Activated CD4-positive, alpha-beta T cell treated with anti-CD3 and anti-CD28 coated beads, Interleukin-2, amount 10 ng/mL, durations not matched to agents 7 days and 5 days (primary cell): Measurements from ENCODE around the gene SLC6A13. TPM values are rescaled to one million over a fixed set of nuclear protein-coding genes. Genes with fewer than 3 reads are reported as not detected.
"Not testable (repeated sequence)": the region's sequence is repeated elsewhere in the genome, so short reads cannot be mapped to it uniquely, and the experiment has no call there.

Experiments
- CTCF ChIA-PET: fragments of 350-600 bp; sonication (Branson Sonifier 250); formaldehyde crosslinking; loops from one replicate; lab custom pipeline; 2021; ENCODE audit warnings: antibody characterized with exemption; lab: Charles Lee
- POLR2A ChIA-PET: fragments of 350-600 bp; sonication (Branson Sonifier 250); formaldehyde crosslinking; loops from one replicate; lab custom pipeline; 2021; ENCODE audit warnings: antibody characterized with exemption; lab: Charles Lee
- DNase-seq: peaks from one replicate; pipeline ENCODE4 v3.0.0-alpha.2; 2020
- H3K27ac Mint-ChIP-seq: one replicate; pipeline ENCODE4 v1.8.0; 2021; ENCODE audit warnings: mild to moderate bottlenecking, moderate library complexity, mixed read lengths
- H3K27me3 Mint-ChIP-seq: one replicate; pipeline ENCODE4 v1.8.0; 2021; ENCODE audit warnings: mixed read lengths
- H3K36me3 Mint-ChIP-seq: one replicate; pipeline ENCODE4 v1.8.0; 2021; ENCODE audit warnings: low read depth, mixed read lengths
- H3K4me1 Mint-ChIP-seq: one replicate; pipeline ENCODE4 v1.8.0; 2021; ENCODE audit warnings: mixed read lengths
- H3K4me3 Mint-ChIP-seq: one replicate; pipeline ENCODE4 v1.8.0; 2021; ENCODE audit warnings: mild to moderate bottlenecking, moderate library complexity, mixed read lengths
- H3K9me3 Mint-ChIP-seq: one replicate; pipeline ENCODE4 v1.8.0; 2021; ENCODE audit warnings: mixed read lengths
- total RNA-seq, 2 experiments: library from RNA; stranded (reverse); gene quantifications; one replicate each; pipeline ENCODE4 v1.2.3, GENCODE V29; 2021

SLC6A13 gene
- total RNA-seq, 2 experiments from 2014 or later: 0.15 to 0.19 TPM

DNA sequence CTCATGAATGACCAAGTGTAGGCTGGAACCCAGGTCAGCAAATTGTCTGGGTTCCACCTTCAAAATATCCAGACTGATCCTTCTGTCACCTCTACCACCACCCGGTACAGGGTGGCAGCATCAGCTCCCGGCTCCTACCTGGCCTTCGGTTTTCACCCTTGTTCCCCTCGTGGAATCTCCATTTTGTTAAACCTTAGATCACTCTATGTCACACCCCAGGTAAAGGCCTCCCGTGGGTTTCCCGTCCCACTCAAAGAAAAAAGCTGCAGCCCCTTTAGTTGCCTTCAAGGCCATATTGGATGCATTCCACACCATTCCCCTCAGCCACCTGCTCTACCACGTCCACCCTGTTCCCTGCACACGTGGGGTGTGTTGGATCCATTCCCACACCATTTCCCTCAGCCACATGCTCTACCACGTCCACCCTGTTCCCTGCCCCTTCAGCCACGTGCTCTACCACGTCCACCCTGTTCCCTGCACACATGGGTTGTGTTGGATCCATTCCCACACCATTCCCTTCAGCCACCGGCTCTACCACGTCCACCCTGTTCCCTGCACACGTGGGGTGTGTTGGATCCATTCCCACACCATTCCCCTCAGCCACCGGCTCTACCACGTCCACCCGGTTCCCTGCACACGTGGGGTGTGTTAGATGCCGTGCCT lies 23.8 kb downstream of the SLC6A13 start:
- no peaks in the 10 kb centered on the region for H3K4me1 Mint-ChIP-seq
- H3K36me3 Mint-ChIP-seq: peaks cover 2% of the 10 kb centered on the region
- no peaks in the 10 kb centered on the region for H3K27me3 Mint-ChIP-seq
- POLR2A ChIA-PET: no interaction called here
- H3K27ac Mint-ChIP-seq: no peak overlapping the region
- CTCF ChIA-PET: interaction anchor here (1.4 kb wide), 1 partner anchor 17 kb away, joined by 3 read pairs; no protein-coding TSS in a partner anchor
- peaks cover 14% of the 10 kb centered on the region for H3K9me3 Mint-ChIP-seq
- no peak overlapping the region for H3K4me3 Mint-ChIP-seq
- no peak for DNase-seq

- no peaks in the 10 kb centered on the region for H3K27me3 Mint-ChIP-seq
- ChIA-PET CTCF (no interaction called here), POLR2A (no interaction called here)
- peaks cover 2% of the 10 kb centered on the region for H3K36me3 Mint-ChIP-seq
- H3K4me3 Mint-ChIP-seq: no peak overlapping the region
- no peak for DNase-seq
- no peaks in the 10 kb centered on the region for H3K4me1 Mint-ChIP-seq
- H3K9me3 Mint-ChIP-seq: peaks cover 14% of the 10 kb centered on the region
- H3K27ac Mint-ChIP-seq: no peak overlapping the region
These were observed 24.5 kb downstream of the SLC6A13 start for GRCh38 chr12:238116-238515.

- H3K9me3 Mint-ChIP-seq: peaks cover 14% of the 10 kb centered on the region
These were observed 25.4 kb downstream of the SLC6A13 start for GRCh38 chr12:237026-237815.

DNA sequence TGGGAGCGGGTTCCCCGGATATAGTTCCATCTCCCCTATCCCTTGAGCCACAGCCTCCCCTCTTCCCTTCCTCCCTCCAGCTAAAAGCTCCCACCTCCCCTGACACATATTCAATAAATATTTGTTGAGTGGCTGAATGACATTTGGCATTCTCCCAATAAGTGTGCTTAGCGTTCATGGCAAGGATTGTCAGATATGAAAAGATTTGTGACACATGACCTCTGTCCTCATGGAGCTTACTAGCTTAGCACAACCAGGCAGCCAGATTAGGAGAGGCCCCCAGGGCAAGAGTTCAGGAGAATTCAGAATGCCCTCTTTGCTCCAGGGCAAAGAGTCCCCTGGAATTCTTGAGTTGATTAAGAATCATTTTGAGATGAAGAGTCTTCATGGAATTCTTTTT lies 26.2 kb downstream of the SLC6A13 start:
- Mint-ChIP-seq H3K36me3 (peaks cover 2% of the 10 kb centered on the region), H3K27ac (no peak overlapping the region), H3K4me3 (no peak overlapping the region), H3K27me3 (no peaks in the 10 kb centered on the region), H3K9me3 (peaks cover 14% of the 10 kb centered on the region), H3K4me1 (no peaks in the 10 kb centered on the region)
- no peak for DNase-seq
- ChIA-PET CTCF (no interaction called here), POLR2A (no interaction called here)

More at GRCh38 chr12:237026-237815, 25.4 kb downstream of the SLC6A13 start:
- no peaks in the 10 kb centered on the region for H3K4me1 Mint-ChIP-seq
- H3K27ac Mint-ChIP-seq: no peak overlapping the region
- POLR2A ChIA-PET: no interaction called here
- CTCF ChIA-PET: no interaction called here
- no peak overlapping the region for H3K4me3 Mint-ChIP-seq
- H3K27me3 Mint-ChIP-seq: no peaks in the 10 kb centered on the region
- no peak for DNase-seq
- H3K36me3 Mint-ChIP-seq: peaks cover 2% of the 10 kb centered on the region

DNA sequence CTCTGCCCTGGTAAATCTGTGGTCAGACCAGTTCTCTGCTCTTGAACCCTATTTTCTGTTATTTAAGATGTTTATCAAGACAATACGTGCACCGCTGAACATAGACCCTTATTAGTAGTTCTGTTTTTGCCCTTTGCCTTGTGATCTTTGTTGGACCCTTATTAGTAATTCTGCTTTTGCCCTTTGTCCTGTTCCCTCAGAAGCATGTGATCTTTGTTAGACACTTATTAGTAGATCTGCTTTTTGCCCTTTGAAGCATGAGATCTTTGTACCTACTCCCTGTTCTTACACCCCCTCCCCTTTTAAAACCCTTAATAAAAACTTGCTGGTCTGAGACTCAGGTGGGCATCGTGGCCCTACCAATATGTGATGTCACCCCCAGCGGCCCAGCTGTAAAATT lies 26.7 kb downstream of the SLC6A13 start:
- POLR2A ChIA-PET, H3K4me3 Mint-ChIP-seq, DNase-seq, H3K27ac Mint-ChIP-seq, CTCF ChIA-PET, H3K27me3 Mint-ChIP-seq, H3K36me3 Mint-ChIP-seq, H3K4me1 Mint-ChIP-seq: not testable (repeated sequence)
- H3K9me3 Mint-ChIP-seq: peaks cover 14% of the 10 kb centered on the region

GRCh38 chr12:234891-235415 lies 27.7 kb downstream of the SLC6A13 start:
- no peaks in the 10 kb centered on the region for H3K27me3 Mint-ChIP-seq
- ChIA-PET POLR2A (no interaction called here), CTCF (no interaction called here)
- no peak for DNase-seq
- no peaks in the 10 kb centered on the region for H3K4me1 Mint-ChIP-seq
- peaks cover 2% of the 10 kb centered on the region for H3K36me3 Mint-ChIP-seq
- no peak overlapping the region for H3K27ac Mint-ChIP-seq
- peaks cover 14% of the 10 kb centered on the region for H3K9me3 Mint-ChIP-seq
- no peak overlapping the region for H3K4me3 Mint-ChIP-seq

- no peaks in the 10 kb centered on the region for H3K27me3 Mint-ChIP-seq
- no peak overlapping the region for H3K27ac Mint-ChIP-seq
- DNase-seq: no peak
- peaks cover 2% of the 10 kb centered on the region for H3K36me3 Mint-ChIP-seq
- no peaks in the 10 kb centered on the region for H3K4me1 Mint-ChIP-seq
- CTCF ChIA-PET: interaction anchor here (1.0 kb wide), 1 partner anchor 33 kb away, joined by 3 read pairs; no protein-coding TSS in a partner anchor
- H3K9me3 Mint-ChIP-seq: peaks cover 14% of the 10 kb centered on the region
- POLR2A ChIA-PET: no interaction called here
- no peak overlapping the region for H3K4me3 Mint-ChIP-seq
These were observed 28.6 kb downstream of the SLC6A13 start for GRCh38 chr12:234019-234418.

- POLR2A ChIA-PET: interaction anchor here (0.6 kb wide), 1 partner anchor 61 kb away, joined by 3 read pairs; no protein-coding TSS in a partner anchor
These were observed 29.0 kb downstream of the SLC6A13 start for GRCh38 chr12:233615-233968.

GRCh38 chr12:232731-233614 lies 29.7 kb downstream of the SLC6A13 start:
- CTCF ChIA-PET: interaction anchor here (0.5 to 1.7 kb wide), 2 partner anchors 13 to 992 kb away, joined by 3 to 6 read pairs; no protein-coding TSS in a partner anchor
- H3K4me3 Mint-ChIP-seq: no peak overlapping the region
- peaks cover 2% of the 10 kb centered on the region for H3K36me3 Mint-ChIP-seq
- no peak for DNase-seq
- H3K27ac Mint-ChIP-seq: no peak overlapping the region
- peaks cover 14% of the 10 kb centered on the region for H3K9me3 Mint-ChIP-seq
- H3K27me3 Mint-ChIP-seq: no peaks in the 10 kb centered on the region
- H3K4me1 Mint-ChIP-seq: no peaks in the 10 kb centered on the region
- POLR2A ChIA-PET: interaction anchor here (0.6 kb wide), 1 partner anchor 61 kb away, joined by 3 read pairs; no protein-coding TSS in a partner anchor

More at GRCh38 chr12:233615-233968, 29.0 kb downstream of the SLC6A13 start:
- no peaks in the 10 kb centered on the region for H3K27me3 Mint-ChIP-seq
- H3K4me3 Mint-ChIP-seq: no peak overlapping the region
- no peak overlapping the region for H3K27ac Mint-ChIP-seq
- peaks cover 14% of the 10 kb centered on the region for H3K9me3 Mint-ChIP-seq
- DNase-seq: no peak
- H3K4me1 Mint-ChIP-seq: no peaks in the 10 kb centered on the region
- CTCF ChIA-PET: interaction anchor here (0.5 to 1.7 kb wide), 3 partner anchors 14 to 991 kb away, joined by 3 to 6 read pairs (median 3); no protein-coding TSS in a partner anchor
- H3K36me3 Mint-ChIP-seq: peaks cover 2% of the 10 kb centered on the region

DNA sequence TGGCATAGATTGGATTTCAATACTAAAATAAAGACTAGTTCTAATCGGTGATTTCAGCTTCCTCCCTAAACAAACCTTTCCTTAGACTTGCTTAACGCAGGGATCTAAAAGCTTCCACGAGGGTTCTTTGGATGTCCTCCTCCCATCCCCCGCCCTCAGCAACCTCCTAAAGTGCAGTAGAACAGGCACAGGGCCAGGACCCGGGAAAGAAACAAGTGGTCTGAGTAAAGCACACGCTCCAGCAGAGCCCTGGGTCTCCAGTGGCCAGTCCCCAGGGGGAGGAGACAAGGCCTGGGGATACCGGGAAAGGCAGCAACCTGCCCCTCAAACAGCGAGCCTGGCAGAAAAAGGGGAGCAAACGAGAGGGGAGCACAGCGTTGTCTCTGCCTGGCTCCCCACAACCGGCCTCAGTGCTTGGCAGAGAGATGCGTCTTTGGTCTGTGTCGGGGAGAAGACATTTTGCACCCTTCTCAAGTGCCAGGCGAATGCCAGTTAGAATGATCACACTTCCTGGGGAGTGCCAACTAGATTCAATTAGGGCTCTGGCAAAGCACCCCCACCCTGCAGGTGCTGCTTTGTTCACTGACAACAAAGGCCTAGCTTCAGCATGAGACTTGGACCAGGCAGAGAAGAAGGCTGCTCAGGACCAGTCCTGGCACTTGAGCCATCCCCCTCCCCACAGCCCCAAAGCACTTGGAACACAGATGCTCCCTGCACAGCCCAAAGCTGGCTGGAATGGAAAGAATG lies 31.5 kb downstream of the SLC6A13 start:
- Mint-ChIP-seq H3K36me3 (peaks cover 2% of the 10 kb centered on the region), H3K27ac (no peak overlapping the region), H3K27me3 (no peaks in the 10 kb centered on the region), H3K4me3 (no peak overlapping the region), H3K9me3 (peaks cover 7% of the 10 kb centered on the region), H3K4me1 (no peaks in the 10 kb centered on the region)
- ChIA-PET CTCF (no interaction called here), POLR2A (no interaction called here)
- no peak for DNase-seq

DNA sequence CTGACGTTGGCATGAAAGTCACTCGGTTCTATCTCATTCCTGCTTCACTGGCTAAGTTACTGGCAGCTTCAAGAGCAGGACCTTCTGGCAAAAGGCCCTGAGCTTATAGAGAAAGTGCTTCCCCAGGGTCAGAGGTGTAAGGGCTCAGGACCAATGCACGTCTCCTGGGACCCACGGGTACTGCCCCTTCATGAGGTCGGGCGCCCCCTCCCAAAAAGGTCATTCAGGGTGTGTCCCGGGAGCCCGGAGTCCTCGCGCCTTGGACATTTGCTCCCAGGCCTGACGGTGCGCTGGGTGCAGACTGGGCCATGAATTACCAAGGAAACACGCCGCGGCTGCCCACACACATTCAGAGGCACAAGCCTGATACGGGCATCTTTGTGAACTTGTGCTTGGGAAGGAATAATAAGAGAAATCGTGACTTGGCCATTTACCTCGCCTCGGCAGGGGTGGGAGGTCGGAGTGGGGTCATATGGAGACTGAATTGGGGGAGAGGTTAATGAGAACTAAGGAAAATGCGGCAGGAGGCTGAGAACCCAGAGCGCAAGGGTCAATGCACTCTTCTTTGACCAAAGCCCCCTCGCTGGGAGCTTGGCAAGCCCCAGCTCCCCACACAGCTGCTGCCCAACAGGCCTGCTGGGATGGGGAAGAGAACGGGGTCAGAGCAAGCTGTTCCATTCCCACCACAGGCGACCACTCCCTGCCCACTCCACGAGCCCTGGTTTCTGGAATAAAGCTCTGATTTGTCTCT lies 33.0 kb downstream of the SLC6A13 start:
- POLR2A ChIA-PET: no interaction called here

More for the DNA sequence above, 33.0 kb downstream of the SLC6A13 start:
- CTCF ChIA-PET: no interaction called here
- H3K27me3 Mint-ChIP-seq: no peaks in the 10 kb centered on the region
- H3K9me3 Mint-ChIP-seq: no peaks in the 10 kb centered on the region
- no peaks in the 10 kb centered on the region for H3K4me1 Mint-ChIP-seq
- no peak for DNase-seq
- H3K36me3 Mint-ChIP-seq: no peaks in the 10 kb centered on the region
- H3K27ac Mint-ChIP-seq: no peak overlapping the region
- no peak overlapping the region for H3K4me3 Mint-ChIP-seq
